Dedifferentiated amniotic fluid mesenchymal stem cell (primary cell): Measurements from ENCODE around the gene SLC25A20.

ENCODE experiments used
- DNase-seq: peaks from one replicate; pipeline ENCODE4 v3.0.0-alpha.2; 2016; ENCODE audit errors: extremely low spot score

Gene SLC25A20

GRCh38 chr3:48897460-48898376 lies 964 bp downstream of the SLC25A20 start:
- DNase-seq, result no peak

GRCh38 chr3:48896936-48897335 lies 1.7 kb downstream of the SLC25A20 start:
- no peak for DNase-seq

- DNase-seq, result no peak
Measured at GRCh38 chr3:48894516-48894915, 4.2 kb downstream of the SLC25A20 start.

GRCh38 chr3:48891606-48892005 lies 7.1 kb downstream of the SLC25A20 start:
- DNase-seq, result no peak

- no peak for DNase-seq
Measured at GRCh38 chr3:48885753-48886152, 12.9 kb downstream of the SLC25A20 start.

- DNase-seq, result no peak
Measured at GRCh38 chr3:48881652-48882114, 17.0 kb downstream of the SLC25A20 start.

GRCh38 chr3:48881006-48881405 lies 17.7 kb downstream of the SLC25A20 start:
- DNase-seq, result no peak

GRCh38 chr3:48879994-48880377 lies 18.7 kb downstream of the SLC25A20 start:
- DNase-seq, result no peak

GRCh38 chr3:48879307-48879993 lies 19.2 kb downstream of the SLC25A20 start:
- DNase-seq, result no peak

- DNase-seq, result no peak
Measured at GRCh38 chr3:48877671-48878070, 21.0 kb downstream of the SLC25A20 start.

- DNase-seq, result no peak
Measured at GRCh38 chr3:48863122-48863521, 35.6 kb downstream of the SLC25A20 start.

GRCh38 chr3:48859206-48859605 lies 39.5 kb downstream of the SLC25A20 start:
- no peak for DNase-seq

- DNase-seq, result no peak
Measured at GRCh38 chr3:48858709-48859108, 40.0 kb downstream of the SLC25A20 start.

GRCh38 chr3:48857641-48858040 lies 41.0 kb downstream of the SLC25A20 start:
- no peak for DNase-seq

- no peak for DNase-seq
Measured at GRCh38 chr3:48856469-48856868, 42.2 kb downstream of the SLC25A20 start.

- DNase-seq, result no peak
Measured at GRCh38 chr3:48855681-48856447, 42.8 kb downstream of the SLC25A20 start.

- no peak for DNase-seq
Measured at GRCh38 chr3:48852151-48852550, 46.5 kb downstream of the SLC25A20 start.

- DNase-seq, result no peak
Measured at GRCh38 chr3:48851407-48851806, 47.3 kb downstream of the SLC25A20 start.

- no peak for DNase-seq
Measured at GRCh38 chr3:48848816-48849515, 49.7 kb downstream of the SLC25A20 start.

GRCh38 chr3:48847504-48848423 lies 50.9 kb downstream of the SLC25A20 start, which contains the start of gene PRKAR2A:
Gene PRKAR2A (minus strand): TSS chr3:48847874. CDS start chr3:48847596, 278 bp downstream.
- DNase-seq, result peak; percentile 70
